Measurements from ENCODE around the gene ASCC1. TPM values are rescaled to one million over a fixed set of nuclear protein-coding genes. Genes with fewer than 3 reads are reported as not detected.
A peak's percentile ranks its signal among the peaks of the same experiment; 100 is the strongest.

ASCC1 gene
- total RNA-seq, 2 donors from 2014 or later: 30.9 to 35.7 TPM

- Mint-ChIP-seq H3K27me3 (no peaks in the 10 kb centered on the region), H3K4me1 (ENCODE audit: low read depth in 2 of 2) (no peaks in the 10 kb centered on the region), H3K36me3 (no peaks in the 10 kb centered on the region), H3K9me3 (no peaks in the 10 kb centered on the region), H3K27ac (no peak overlapping the region), H3K4me3 (no peak overlapping the region)
- ATAC-seq (no peak), DNase-seq (ENCODE audit: low spot score) (no peak)
Observed at GRCh38 chr10:72062382-72062781, 153.7 kb downstream of the ASCC1 start.

DNA sequence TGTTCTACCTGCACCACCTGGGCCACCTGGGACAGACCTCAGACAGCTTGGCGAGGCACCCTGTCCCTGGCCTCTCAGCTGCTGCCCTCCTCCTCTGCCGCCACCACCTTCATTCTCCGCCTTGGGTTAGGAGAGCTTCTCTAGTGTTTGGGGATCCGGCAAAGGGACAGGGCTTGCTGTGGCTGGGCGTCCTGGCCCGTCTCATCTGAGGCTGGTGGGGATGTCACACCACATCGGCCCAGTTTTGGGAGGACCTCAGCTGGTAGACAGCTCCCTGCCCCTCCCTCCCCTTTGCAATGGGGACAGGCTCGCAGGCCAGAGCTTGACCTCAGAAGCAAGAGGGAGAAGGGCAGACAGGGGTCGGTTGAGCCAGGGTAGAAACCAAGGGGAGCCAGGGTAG, 154.1 kb downstream of the ASCC1 start:
- Mint-ChIP-seq H3K27me3 (no peaks in the 10 kb centered on the region), H3K4me1 (ENCODE audit: low read depth in 2 of 2) (no peaks in the 10 kb centered on the region), H3K36me3 (no peaks in the 10 kb centered on the region), H3K4me3 (no peak overlapping the region), H3K9me3 (no peaks in the 10 kb centered on the region), H3K27ac (no peak overlapping the region)
- no peak for ATAC-seq
- no peak for DNase-seq (ENCODE audit: low spot score)

DNA sequence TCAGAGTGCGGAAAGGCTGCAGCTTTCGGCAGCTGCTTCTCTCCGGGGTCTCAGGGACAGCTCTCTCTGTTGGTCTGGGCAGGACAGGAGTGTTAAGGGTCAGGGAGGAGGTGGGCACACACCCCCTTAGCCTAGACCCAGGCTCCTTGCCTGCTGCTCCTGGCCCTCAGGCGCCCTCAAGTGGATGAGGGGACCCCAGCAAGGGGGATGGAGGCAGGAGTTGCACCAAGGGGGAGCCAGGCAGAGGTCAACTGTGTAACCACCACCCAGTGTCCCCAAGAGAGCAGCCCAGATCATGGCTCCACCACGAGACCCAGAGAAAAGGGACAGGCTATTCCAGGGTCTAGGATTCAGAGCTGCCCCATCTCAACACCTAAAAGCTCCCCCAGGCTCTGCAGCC, 154.6 kb downstream of the ASCC1 start:
- no peaks in the 10 kb centered on the region for H3K4me1 Mint-ChIP-seq (ENCODE audit: low read depth in 2 of 2)
- ATAC-seq (no peak), DNase-seq (ENCODE audit: low spot score) (no peak)
- no peak overlapping the region for H3K4me3 Mint-ChIP-seq
- H3K27me3 Mint-ChIP-seq: no peaks in the 10 kb centered on the region
- H3K9me3 Mint-ChIP-seq: no peaks in the 10 kb centered on the region
- H3K36me3 Mint-ChIP-seq: no peaks in the 10 kb centered on the region
- H3K27ac Mint-ChIP-seq: no peak overlapping the region

DNA sequence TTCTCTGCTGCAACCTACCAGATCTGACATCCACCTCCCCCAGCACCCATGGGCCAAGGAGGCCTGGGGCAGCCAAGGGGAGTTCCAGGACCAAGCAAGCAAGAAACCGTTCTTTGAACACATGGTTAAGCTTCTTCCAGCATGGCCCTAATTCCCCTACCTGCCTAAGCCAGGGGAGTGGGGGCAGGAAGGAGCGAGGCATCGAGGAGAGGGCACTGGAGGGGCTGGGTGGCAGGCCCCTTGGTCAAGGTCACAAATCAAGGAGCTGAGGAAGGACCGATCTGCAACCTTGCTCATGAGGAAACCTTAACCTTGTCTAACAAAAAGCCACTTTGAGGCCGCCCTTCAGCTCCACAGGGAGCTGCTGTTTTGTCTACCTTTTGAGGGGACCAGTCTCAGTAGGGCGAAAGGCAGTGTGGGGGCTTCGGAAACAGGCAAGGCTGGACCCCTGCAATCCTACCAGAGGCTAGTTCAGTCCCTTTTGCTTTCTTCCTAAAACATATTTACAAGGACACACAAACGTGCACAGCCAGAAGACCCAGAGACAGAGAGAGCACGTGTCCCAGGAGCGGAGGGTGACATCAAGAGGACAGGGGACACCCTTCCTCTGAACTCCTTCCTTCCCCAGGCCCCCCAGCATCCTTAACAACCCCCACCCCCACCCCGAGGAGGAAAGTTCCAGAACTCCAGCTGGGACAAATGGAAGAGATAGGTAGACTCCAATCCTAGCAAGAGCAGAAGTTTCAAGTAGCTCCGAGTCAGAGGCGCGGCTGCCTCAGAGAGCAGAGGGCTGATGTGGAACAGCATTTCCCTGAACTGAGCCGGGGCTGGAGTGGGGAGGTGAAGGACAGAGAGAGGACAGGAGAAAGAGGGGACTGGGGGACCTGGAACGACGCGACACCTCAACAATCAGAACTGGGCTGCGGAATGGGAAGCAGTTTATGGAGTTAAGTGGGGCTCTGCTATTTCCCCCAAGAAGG, 155.9 kb downstream of the ASCC1 start:
- Mint-ChIP-seq H3K27ac (peak overlapping the region in 1 of 2 donors; percentile 47), H3K27me3 (no peaks in the 10 kb centered on the region)

DNA sequence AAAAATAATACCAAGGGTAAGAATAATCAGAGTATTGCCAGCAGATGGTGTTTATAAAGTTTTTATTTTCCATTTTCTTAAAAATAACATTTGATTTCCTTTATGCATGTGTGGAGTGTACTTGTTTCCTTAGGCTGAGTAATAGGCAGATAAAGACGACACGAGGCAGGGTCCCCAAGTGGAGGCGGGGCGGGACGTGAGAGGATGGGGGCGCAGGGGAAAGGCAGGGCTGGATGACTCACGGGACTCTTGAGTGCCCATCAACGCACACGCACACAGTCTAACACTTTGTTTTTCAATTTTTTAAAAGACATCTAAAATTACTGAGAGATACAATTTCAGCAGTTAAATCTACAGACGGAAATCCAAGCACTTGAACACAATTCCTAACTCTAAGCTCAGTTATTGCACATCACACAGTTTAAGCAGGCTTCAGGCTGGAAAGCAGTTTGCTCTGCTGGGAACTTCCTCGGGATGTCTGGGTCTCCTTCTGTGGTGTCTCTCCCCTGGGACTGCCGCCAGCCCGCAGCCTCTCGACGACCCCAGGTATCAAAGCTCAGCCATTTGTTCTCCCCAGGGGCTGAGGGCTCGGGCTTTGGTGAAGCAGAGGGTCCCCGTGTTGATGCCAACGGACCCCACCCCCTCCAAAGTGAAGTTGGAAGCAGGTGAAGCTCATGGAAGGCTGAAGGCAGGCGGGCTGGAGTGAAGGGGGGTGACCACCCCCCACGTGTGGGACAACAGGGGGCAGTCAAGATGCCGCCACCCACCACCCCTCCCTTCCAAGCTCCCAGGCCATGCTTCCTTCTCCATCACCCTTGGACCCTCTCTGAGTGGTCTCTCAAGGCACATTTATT, 156.9 kb downstream of the ASCC1 start:
- no peaks in the 10 kb centered on the region for H3K36me3 Mint-ChIP-seq
- DNase-seq (ENCODE audit: low spot score) (no peak), ATAC-seq (no peak)
- H3K27me3 Mint-ChIP-seq: no peaks in the 10 kb centered on the region
- no peaks in the 10 kb centered on the region for H3K9me3 Mint-ChIP-seq
- H3K4me3 Mint-ChIP-seq: no peak overlapping the region
- H3K27ac Mint-ChIP-seq: peak overlapping the region in 1 of 2 donors; percentile 25
- peaks cover 0 to 3% of the 10 kb centered on the region in 2 donors for H3K4me1 Mint-ChIP-seq (ENCODE audit: low read depth in 2 of 2)

More for the DNA sequence above, 155.9 kb downstream of the ASCC1 start:
- no peaks in the 10 kb centered on the region for H3K36me3 Mint-ChIP-seq
- DNase-seq (ENCODE audit: low spot score) (no peak), ATAC-seq (no peak)
- no peak overlapping the region for H3K4me3 Mint-ChIP-seq
- no peaks in the 10 kb centered on the region for H3K4me1 Mint-ChIP-seq (ENCODE audit: low read depth in 2 of 2)
- no peaks in the 10 kb centered on the region for H3K9me3 Mint-ChIP-seq

DNA sequence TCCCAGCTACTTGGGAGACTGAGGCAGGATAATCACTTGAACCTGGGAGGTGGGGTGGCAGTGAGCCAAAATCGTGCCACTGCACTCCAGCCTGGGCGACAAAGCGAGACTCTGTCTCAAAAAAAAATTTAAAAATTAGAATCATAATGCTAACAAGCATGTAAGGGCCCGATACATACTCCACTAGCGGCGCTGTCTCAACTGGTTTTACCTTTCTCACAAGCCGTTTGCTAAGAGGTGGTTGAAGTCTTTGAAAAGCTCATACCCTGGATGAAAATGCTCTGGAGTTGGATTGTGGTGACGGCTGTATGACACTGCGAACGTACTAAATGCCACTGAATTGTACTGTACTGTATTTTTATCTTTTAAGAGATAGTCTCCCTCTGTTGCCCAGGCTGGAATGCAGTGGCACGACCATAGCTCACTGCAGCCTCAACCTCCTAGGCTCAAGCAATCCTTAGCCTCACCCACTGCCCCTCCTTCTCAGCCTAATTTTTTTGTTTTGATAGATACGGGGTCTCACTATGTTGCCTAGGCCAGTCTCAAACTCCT, 157.7 kb downstream of the ASCC1 start:
- ATAC-seq (no peak), DNase-seq (ENCODE audit: low spot score) (no peak)
- Mint-ChIP-seq H3K4me3 (no peak overlapping the region), H3K36me3 (no peaks in the 10 kb centered on the region), H3K4me1 (ENCODE audit: low read depth in 2 of 2) (peaks cover 0 to 3% of the 10 kb centered on the region in 2 donors), H3K9me3 (no peaks in the 10 kb centered on the region), H3K27me3 (no peaks in the 10 kb centered on the region), H3K27ac (peak overlapping the region in 1 of 2 donors; percentile 25)

- Mint-ChIP-seq H3K27ac (peak overlapping the region in 1 of 2 donors; percentile 38), H3K4me1 (ENCODE audit: low read depth in 2 of 2) (peaks cover 0 to 3% of the 10 kb centered on the region in 2 donors), H3K9me3 (no peaks in the 10 kb centered on the region), H3K36me3 (no peaks in the 10 kb centered on the region), H3K4me3 (no peak overlapping the region), H3K27me3 (no peaks in the 10 kb centered on the region)
- no peak for ATAC-seq
- no peak for DNase-seq (ENCODE audit: low spot score)
Observed at GRCh38 chr10:72056932-72057751, 158.9 kb downstream of the ASCC1 start.

DNA sequence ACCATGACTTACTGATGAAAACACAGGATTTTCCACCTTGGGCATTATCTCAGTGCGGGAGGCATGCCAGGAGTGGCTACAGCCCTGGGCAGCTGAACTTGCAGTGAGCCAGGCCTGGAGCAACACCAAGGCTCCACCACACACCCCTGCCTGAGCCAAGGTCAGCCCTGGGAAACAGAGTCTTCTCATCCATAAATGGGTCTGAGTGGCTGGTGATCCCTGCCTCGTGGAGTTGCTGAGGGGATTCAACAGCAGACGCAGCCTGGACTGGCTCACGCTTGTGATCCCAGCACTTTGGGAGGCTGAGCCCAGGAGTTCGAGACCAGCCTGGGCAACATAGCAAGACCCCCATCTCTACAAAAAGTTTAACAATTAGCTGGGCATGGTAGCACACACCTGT, 160.0 kb downstream of the ASCC1 start:
- Mint-ChIP-seq H3K27ac (no peak overlapping the region), H3K27me3 (no peaks in the 10 kb centered on the region), H3K9me3 (no peaks in the 10 kb centered on the region), H3K4me1 (ENCODE audit: low read depth in 2 of 2) (peaks cover 0 to 3% of the 10 kb centered on the region in 2 donors), H3K36me3 (no peaks in the 10 kb centered on the region), H3K4me3 (no peak overlapping the region)
- ATAC-seq (no peak), DNase-seq (ENCODE audit: low spot score) (no peak)

DNA sequence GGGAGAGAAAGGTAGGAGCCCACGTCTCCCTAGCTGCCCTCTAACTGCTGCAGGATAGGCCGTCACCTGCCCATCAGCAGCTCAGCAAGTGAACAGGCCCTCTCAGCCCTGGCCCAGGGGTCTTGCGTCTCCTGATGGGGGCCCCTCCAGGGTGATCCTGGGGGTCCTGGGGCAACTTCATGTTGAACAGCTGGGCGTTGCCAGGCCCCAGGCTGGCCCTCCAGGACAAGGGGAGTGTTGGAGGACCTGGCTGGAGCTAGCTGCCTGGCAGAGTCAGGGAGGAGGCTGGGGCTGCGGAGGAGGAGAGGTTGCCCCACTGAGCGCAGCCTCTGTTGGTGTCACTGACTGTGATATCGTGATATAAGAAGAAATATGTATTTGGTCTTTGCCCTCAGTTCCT, 162.4 kb downstream of the ASCC1 start:
- H3K4me1 Mint-ChIP-seq (ENCODE audit: low read depth in 2 of 2): peaks cover 0 to 3% of the 10 kb centered on the region in 2 donors
- no peak for ATAC-seq
- H3K27ac Mint-ChIP-seq: peak overlapping the region in 1 of 2 donors; percentile 71
- H3K27me3 Mint-ChIP-seq: no peaks in the 10 kb centered on the region
- DNase-seq (ENCODE audit: low spot score): no peak
- no peaks in the 10 kb centered on the region for H3K36me3 Mint-ChIP-seq
- no peaks in the 10 kb centered on the region for H3K9me3 Mint-ChIP-seq
- H3K4me3 Mint-ChIP-seq: no peak overlapping the region

GRCh38 chr10:72050873-72051272, 165.2 kb downstream of the ASCC1 start:
- Mint-ChIP-seq H3K36me3 (no peaks in the 10 kb centered on the region), H3K27ac (no peak overlapping the region), H3K4me1 (ENCODE audit: low read depth in 2 of 2) (peaks cover 0 to 6% of the 10 kb centered on the region in 2 donors), H3K4me3 (no peak overlapping the region), H3K27me3 (no peaks in the 10 kb centered on the region), H3K9me3 (no peaks in the 10 kb centered on the region)
- DNase-seq (ENCODE audit: low spot score): no peak
- no peak for ATAC-seq

GRCh38 chr10:72049969-72050781, 165.9 kb downstream of the ASCC1 start:
- ATAC-seq (no peak), DNase-seq (ENCODE audit: low spot score) (no peak)
- Mint-ChIP-seq H3K27ac (no peak overlapping the region), H3K27me3 (no peaks in the 10 kb centered on the region), H3K36me3 (no peaks in the 10 kb centered on the region), H3K4me1 (ENCODE audit: low read depth in 2 of 2) (peaks cover 0 to 6% of the 10 kb centered on the region in 2 donors), H3K4me3 (no peak overlapping the region), H3K9me3 (no peaks in the 10 kb centered on the region)

- ATAC-seq: no peak
- no peaks in the 10 kb centered on the region for H3K36me3 Mint-ChIP-seq
- no peak for DNase-seq (ENCODE audit: low spot score)
- H3K27me3 Mint-ChIP-seq: no peaks in the 10 kb centered on the region
- no peak overlapping the region for H3K4me3 Mint-ChIP-seq
- H3K4me1 Mint-ChIP-seq (ENCODE audit: low read depth in 2 of 2): peaks cover 0 to 3% of the 10 kb centered on the region in 2 donors
- no peak overlapping the region for H3K27ac Mint-ChIP-seq
- no peaks in the 10 kb centered on the region for H3K9me3 Mint-ChIP-seq
Observed at GRCh38 chr10:72049472-72049871, 166.6 kb downstream of the ASCC1 start.
